Measurements from ENCODE around the gene MORC4. TPM values are rescaled to one million over a fixed set of nuclear protein-coding genes. Genes with fewer than 3 reads are reported as not detected.

MORC4 gene
- total RNA-seq, 1 experiment from 2014 or later: 28.7 TPM

DNA sequence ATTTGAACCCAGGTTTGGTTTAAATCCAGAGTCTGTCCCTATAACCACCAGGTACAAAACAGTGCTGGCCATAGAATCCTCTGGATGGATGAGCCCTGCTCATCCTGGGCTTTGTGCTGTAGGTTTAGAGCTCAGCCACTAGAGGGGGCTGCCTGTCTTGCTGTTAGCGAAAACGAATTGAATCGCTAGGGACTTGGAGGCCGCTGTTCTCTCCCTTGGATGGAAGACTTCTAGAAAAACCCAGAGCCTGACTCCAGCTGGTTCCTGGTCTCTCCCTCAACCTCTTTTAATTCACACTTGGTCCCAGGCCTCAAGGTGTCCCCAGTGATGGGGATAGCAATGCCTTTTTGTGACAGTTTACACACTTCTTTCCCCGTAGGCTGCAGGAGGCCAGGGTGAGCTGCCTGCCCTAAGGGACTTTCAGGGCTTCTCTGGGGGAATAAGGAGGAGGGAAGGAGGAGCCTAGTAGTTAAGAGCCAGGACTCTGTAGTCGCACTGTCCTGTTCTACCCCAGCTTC lies 105.6 kb downstream of the MORC4 start:
- peak; percentile 59 to 64 for DNase-seq (ENCODE audit: low read depth in 1 of 2, low spot score in 2 of 2)

GRCh38 chrX:106891762-106892460 lies 108.1 kb downstream of the MORC4 start:
- no peaks in the 10 kb centered on the region for H3K36me3 ChIP-seq
- H3K4me3 ChIP-seq: no peak overlapping the region
- H3K9me3 ChIP-seq (replicated peaks): no peaks in the 10 kb centered on the region
- no peak overlapping the region for H3K27ac ChIP-seq
- DNase-seq (ENCODE audit: low read depth in 1 of 2, low spot score in 2 of 2): no peak
- no peaks in the 10 kb centered on the region for H3K27me3 ChIP-seq (replicated peaks)
- peaks cover 16% of the 10 kb centered on the region for H3K4me1 ChIP-seq (replicated peaks)

More for the DNA sequence above, 105.6 kb downstream of the MORC4 start:
- H3K9me3 ChIP-seq (replicated peaks): no peaks in the 10 kb centered on the region
- no peaks in the 10 kb centered on the region for H3K27me3 ChIP-seq (replicated peaks)
- no peaks in the 10 kb centered on the region for H3K36me3 ChIP-seq
- H3K4me1 ChIP-seq (replicated peaks): peaks cover 22% of the 10 kb centered on the region
- H3K27ac ChIP-seq: no peak overlapping the region
- no peak overlapping the region for H3K4me3 ChIP-seq

Other genes with a start within 250 kb of the MORC4 start
- gene TBC1D8B, start 197.5 kb downstream of the MORC4 start, total RNA-seq (2014; rRNA removed; shearing (Covaris generic)): 0.66 and 2.1 TPM in 2 replicates
- gene RIPPLY1, start 96.9 kb downstream of the MORC4 start, total RNA-seq (2014; rRNA removed; shearing (Covaris generic)): not detected in 2 replicates
- 0.11 TPM in 1 of 2 replicates, not detected in the other for gene CLDN2, start 79.8 kb downstream of the MORC4 start, total RNA-seq (2014; rRNA removed; shearing (Covaris generic))
- 9.8 and 20.4 TPM in 2 replicates for gene RBM41, start 118.6 kb upstream of the MORC4 start, total RNA-seq (2014; rRNA removed; shearing (Covaris generic))
- gene NUP62CL, start 206.2 kb upstream of the MORC4 start, total RNA-seq (2014; rRNA removed; shearing (Covaris generic)): not detected in 2 replicates
- gene DNAAF6, start 206.4 kb upstream of the MORC4 start, total RNA-seq (2014; rRNA removed; shearing (Covaris generic)): not detected in 2 replicates